NCI-H82 (cell line): ENCODE data around the gene PLA2G5.
"Not testable (repeated sequence)": the region's sequence is repeated elsewhere in the genome, so short reads cannot be mapped to it uniquely, and the experiment has no call there.

Experiments used
- DNase-seq: peaks from one replicate; lab custom pipeline; 2025; lab: John Stamatoyannopoulos, UW

The PLA2G5 gene

GRCh38 chr1:20069874-20070273 lies at the start of gene PLA2G5:
Gene PLA2G5, plus strand, starts transcription at chr1:20070194. Its CDS starts 14,637 bp downstream, at chr1:20084831.
- DNase-seq = peak; percentile 81

- peak; percentile 34 for DNase-seq
Observed at GRCh38 chr1:20028125-20028524, 41.9 kb upstream of the PLA2G5 start.

GRCh38 chr1:20028726-20029125 lies 41.3 kb upstream of the PLA2G5 start:
- no peak for DNase-seq

GRCh38 chr1:20029178-20029912 lies 40.6 kb upstream of the PLA2G5 start:
- DNase-seq = no peak

- DNase-seq = peak; percentile 86
Observed at GRCh38 chr1:20030436-20031151, 39.4 kb upstream of the PLA2G5 start.

- DNase-seq = peak; percentile 33
Observed at GRCh38 chr1:20031161-20031560, 38.8 kb upstream of the PLA2G5 start.

- DNase-seq = peak; percentile 93
Observed at GRCh38 chr1:20031836-20032235, 38.2 kb upstream of the PLA2G5 start.

- DNase-seq = no peak
Observed at GRCh38 chr1:20032425-20032824, 37.6 kb upstream of the PLA2G5 start.

GRCh38 chr1:20033420-20033819 lies 36.6 kb upstream of the PLA2G5 start:
- DNase-seq = no peak

- no peak for DNase-seq
Observed at GRCh38 chr1:20035114-20035513, 34.9 kb upstream of the PLA2G5 start.

- DNase-seq = peak; percentile 12
Observed at GRCh38 chr1:20037877-20038276, 32.1 kb upstream of the PLA2G5 start.

- DNase-seq = no peak
Observed at GRCh38 chr1:20047096-20047495, 22.9 kb upstream of the PLA2G5 start.

- DNase-seq = no peak
Observed at GRCh38 chr1:20048563-20048962, 21.4 kb upstream of the PLA2G5 start.

GRCh38 chr1:20049056-20049798 lies 20.8 kb upstream of the PLA2G5 start:
- DNase-seq = not testable (repeated sequence)

- no peak for DNase-seq
Observed at GRCh38 chr1:20051218-20051829, 18.7 kb upstream of the PLA2G5 start.

GRCh38 chr1:20052386-20052785 lies 17.6 kb upstream of the PLA2G5 start:
- no peak for DNase-seq

- no peak for DNase-seq
Observed at GRCh38 chr1:20057886-20058420, 12.0 kb upstream of the PLA2G5 start.

- DNase-seq = no peak
Observed at GRCh38 chr1:20058531-20058930, 11.5 kb upstream of the PLA2G5 start.

GRCh38 chr1:20059847-20060246 lies 10.1 kb upstream of the PLA2G5 start:
- DNase-seq = no peak

- DNase-seq = not testable (repeated sequence)
Observed at GRCh38 chr1:20060791-20061190, 9.2 kb upstream of the PLA2G5 start.

GRCh38 chr1:20061866-20062265 lies 8.1 kb upstream of the PLA2G5 start:
- DNase-seq = no peak

- DNase-seq = no peak
Observed at GRCh38 chr1:20063861-20064292, 6.1 kb upstream of the PLA2G5 start.
